GM12864 (cell line): ENCODE results near the gene BAZ2A.

Source experiments
- DNase-seq: peaks from one replicate; pipeline ENCODE4 v3.0.0-alpha.2; 2011; ENCODE audit warnings: low read depth
- H3K4me3 ChIP-seq: 2 replicates; pipeline ENCODE4 v1.5.1; 2011; ENCODE audit warnings: mild to moderate bottlenecking, low read depth, low read length, control low read depth
- CTCF ChIP-seq: IDR thresholded peaks from 2 replicates; pipeline ENCODE4 v1.5.1; 2011; ENCODE audit warnings: low read depth, mild to moderate bottlenecking, moderate library complexity, low read length, control low read depth, inconsistent platforms; ENCODE audit errors: missing control alignments

BAZ2A gene

DNA sequence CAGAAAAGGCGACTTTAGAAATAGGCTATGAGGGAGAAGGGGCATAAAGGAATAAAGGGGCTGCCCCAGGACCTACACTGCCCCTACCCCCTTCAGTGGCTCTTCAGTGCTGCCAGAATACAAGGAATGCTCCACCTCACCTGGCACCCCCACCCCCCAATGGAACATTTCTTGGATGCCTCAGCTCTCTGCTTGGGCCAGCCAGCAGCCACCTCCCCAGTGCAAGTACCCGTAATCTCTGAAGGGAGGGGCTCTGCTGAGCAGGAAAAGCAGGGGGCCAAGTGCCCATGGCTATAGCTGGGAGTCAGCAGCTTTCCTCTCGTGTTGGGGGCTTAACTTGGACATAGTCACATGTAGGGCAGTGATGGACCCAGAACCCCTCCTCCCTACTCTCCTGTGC lies 33.3 kb downstream of the BAZ2A start:
- no peak for DNase-seq
- no peak for TF ChIP-seq CTCF
- no peak overlapping the region for H3K4me3 ChIP-seq

GRCh38 chr12:56593909-56594621 lies 36.1 kb downstream of the BAZ2A start:
- TF ChIP-seq CTCF: peak; percentile 89
- no peak for DNase-seq
- H3K4me3 ChIP-seq: no peak overlapping the region

DNA sequence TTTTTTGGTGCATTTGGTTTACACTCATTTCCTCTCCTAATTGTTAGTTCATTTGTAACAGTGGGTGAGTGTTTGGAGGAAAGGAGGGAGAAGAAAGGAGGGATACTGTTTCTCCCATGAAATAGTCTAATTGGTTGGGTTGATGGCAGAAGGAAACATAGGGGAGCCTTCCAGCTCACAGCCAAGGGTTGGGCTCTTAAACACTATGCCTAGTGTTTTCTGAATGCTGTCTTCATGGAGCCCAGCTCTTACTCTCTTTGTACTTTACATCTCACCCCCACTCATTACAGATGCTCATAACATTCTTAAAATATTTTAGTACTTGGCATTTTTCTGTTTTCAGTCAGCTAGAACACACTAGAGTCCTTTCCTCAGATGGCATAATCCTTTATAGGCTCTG lies 38.2 kb downstream of the BAZ2A start:
- H3K4me3 ChIP-seq: no peak overlapping the region
- TF ChIP-seq CTCF: no peak
- no peak for DNase-seq

DNA sequence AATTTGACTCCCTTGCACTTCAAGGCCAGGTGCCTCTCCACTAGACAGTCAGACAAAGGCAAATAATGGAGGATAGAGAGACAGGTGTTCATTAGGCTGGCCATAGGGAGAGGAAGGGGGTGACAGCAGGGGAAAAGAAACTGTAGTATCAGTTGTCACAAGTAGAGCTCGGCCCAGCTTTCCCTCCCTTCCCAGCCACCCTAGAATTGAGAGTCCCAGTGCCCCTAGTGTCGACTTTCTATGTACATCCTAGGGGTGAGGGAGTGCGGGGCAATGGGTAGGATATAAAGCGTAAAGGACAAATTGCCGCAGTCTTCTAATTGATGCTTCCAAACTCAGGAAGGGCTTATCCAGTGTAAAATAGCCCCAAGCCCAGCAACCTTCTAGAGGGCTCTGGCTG lies 39.0 kb downstream of the BAZ2A start:
- TF ChIP-seq CTCF: no peak

GRCh38 chr12:56590237-56590830 lies 39.8 kb downstream of the BAZ2A start:
- TF ChIP-seq CTCF: peak; percentile 78
- DNase-seq: no peak
- no peak overlapping the region for H3K4me3 ChIP-seq

More for the DNA sequence above, 39.0 kb downstream of the BAZ2A start:
- DNase-seq: no peak
- no peak overlapping the region for H3K4me3 ChIP-seq

- no peak for DNase-seq
- H3K4me3 ChIP-seq: no peak overlapping the region
- TF ChIP-seq CTCF: no peak
Measured at GRCh38 chr12:56589783-56590182, 40.3 kb downstream of the BAZ2A start.

- no peak for DNase-seq
- no peak overlapping the region for H3K4me3 ChIP-seq
- TF ChIP-seq CTCF: no peak
Measured at GRCh38 chr12:56585098-56585497, 45.0 kb downstream of the BAZ2A start.
